Lower leg skin (tissue), 4 donors: ENCODE results near the gene HK1. TPM values are rescaled to one million over a fixed set of nuclear protein-coding genes. Genes with fewer than 3 reads are reported as not detected.

ENCODE experiments used
- DNase-seq, 2 donors: peaks; one replicate each; pipeline ENCODE4 v3.0.0-alpha.2; 2019; ENCODE audit warnings: low spot score in 2 of 2
- H3K4me3 ChIP-seq: fragments of 200-600 bp; sonication (generic); 2 replicates; pipeline ENCODE4 v1.5.1; 2017; ENCODE audit warnings: mild to moderate bottlenecking, low read depth; ENCODE audit not compliant: poor library complexity, severe bottlenecking
- CTCF ChIP-seq, 3 donors: fragments of 450-650 bp; IDR thresholded peaks; one replicate each; pipeline ENCODE4 v1.5.1; 2016; ENCODE audit warnings: antibody characterized with exemption in 3 of 3, mild to moderate bottlenecking in 3 of 3, moderate library complexity in 2 of 3
- POLR2A ChIP-seq, 2 donors: fragments of 450-650 bp; IDR thresholded peaks; one replicate each; pipeline ENCODE4 v1.6.1; 2016 to 2017; ENCODE audit warnings: antibody characterized with exemption in 2 of 2, mild to moderate bottlenecking in 1 of 2, moderate library complexity in 1 of 2
- WGBS, 2 donors: methylation state at CpG; one replicate each; pipeline ENCODE4 v1.1.5; 2018; 5-methylcytosine and 5-hydroxymethylcytosine counted together
- intact Hi-C: fragments of 100-400 bp; cut with DNase I; formaldehyde crosslinking; loops from one replicate; pipeline ENCODE4 v1.15.0; 2023; ENCODE audit warnings: low total_unique reads
- total RNA-seq, 4 donors: library from RNA; depleted of rRNA; stranded (reverse); fragments of >200 nt; gene quantifications; one replicate each; pipeline ENCODE4 v1.1.0, GENCODE V29; 2016

HK1 gene
- total RNA-seq, 4 donors from 2014 or later: 117 to 162 (median 158) TPM

DNA sequence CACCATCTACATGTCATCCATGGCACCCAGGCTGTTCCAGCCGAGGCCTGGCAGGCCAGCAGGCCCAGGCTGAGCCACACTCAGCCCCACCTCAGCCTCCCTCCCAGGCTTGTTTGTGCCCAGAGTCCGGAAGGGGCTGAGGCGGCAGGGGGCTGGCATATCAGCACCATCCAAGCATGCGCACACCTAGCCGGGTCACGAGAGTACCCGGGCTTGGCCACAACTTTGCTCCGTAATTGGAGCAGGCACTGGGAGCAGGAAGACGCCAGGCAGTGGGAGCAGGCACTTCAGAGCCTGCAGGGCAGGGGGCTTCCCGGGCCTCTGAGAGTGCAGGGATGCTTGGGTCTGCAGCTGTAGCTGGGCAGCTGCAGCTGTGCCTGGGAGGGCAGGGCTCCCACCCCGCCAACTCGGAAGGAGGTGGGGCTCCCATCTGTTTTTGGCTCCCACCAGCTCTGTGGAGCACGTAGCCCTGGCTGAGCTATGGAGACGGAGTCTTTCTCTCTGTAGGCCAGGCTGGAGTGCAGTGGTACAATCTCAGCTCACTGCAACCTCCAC is 157.7 kb downstream of the HK1 start:
- intact Hi-C loops: no loop called here
- DNase-seq: peak in 1 of 2 donors; percentile 80
- H3K4me3 ChIP-seq: no peak overlapping the region
- TF ChIP-seq POLR2A (IDR thresholded peaks at IDR 0.05): no peak
- no peak for TF ChIP-seq CTCF (IDR thresholded peaks at IDR 0.05)
- WGBS, 2 donors: 89 to 94% methylated on average over 12 to 14 of the region's 14 CpGs

GRCh38 chr10:69437321-69438259 is 159.3 kb downstream of the HK1 start:
- intact Hi-C loops: no loop called here
- peak in 1 of 2 donors; percentile 75 for DNase-seq
- WGBS, 2 donors: 79 to 83% methylated on average over 13 of the region's 13 CpGs
- TF ChIP-seq CTCF (IDR thresholded peaks at IDR 0.05) (no peak), POLR2A (IDR thresholded peaks at IDR 0.05) (no peak)
- no peak overlapping the region for H3K4me3 ChIP-seq

DNA sequence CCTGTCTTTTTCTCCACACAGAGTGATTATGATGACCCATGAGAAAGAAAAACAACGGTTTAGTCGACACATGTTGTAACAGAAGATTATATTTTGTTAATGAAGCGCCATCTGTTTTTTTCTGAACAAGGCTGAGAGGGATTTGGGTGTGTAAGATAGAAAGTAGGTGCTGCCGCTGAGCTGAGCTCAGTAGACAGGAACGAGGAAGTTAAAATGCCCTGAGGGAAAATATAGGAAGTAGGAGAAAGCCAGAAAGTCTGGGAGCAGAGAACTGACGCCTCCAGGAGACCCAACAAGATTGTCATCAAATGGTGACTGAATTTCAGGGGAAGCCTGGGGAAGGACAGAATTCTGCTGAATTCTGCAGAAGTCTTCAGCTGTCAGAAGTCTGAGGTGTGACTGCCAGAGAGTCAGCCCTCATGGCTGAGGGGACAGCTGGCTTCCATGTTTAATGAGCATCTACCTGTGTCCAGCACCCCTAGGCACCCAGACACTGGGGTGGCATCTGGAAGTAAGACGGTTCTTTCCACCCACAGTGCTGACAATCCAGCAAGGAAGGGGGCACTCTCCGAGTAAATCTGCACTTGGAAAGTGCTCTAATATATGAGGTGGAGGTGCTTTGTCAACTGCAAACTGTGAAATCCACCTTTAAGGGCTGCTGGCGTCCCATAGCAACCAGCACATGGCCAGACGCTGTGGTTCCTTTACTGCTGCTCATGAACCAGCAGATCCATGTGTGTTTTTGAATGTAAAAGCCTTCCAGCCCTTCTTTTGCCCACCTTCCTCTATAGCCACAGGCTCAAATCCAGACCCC is 160.4 kb downstream of the HK1 start:
- TF ChIP-seq CTCF (IDR thresholded peaks at IDR 0.05): no peak
- TF ChIP-seq POLR2A (IDR thresholded peaks at IDR 0.05): no peak
- 14 to 15% methylated on average over 10 of the region's 10 CpGs for WGBS, 2 donors
- peak in 1 of 2 donors; percentile 70 for DNase-seq
- intact Hi-C loops: no loop called here
- no peak overlapping the region for H3K4me3 ChIP-seq

GRCh38 chr10:69439350-69439739 is 161.0 kb downstream of the HK1 start:
- intact Hi-C loops: no loop called here
- TF ChIP-seq CTCF (IDR thresholded peaks at IDR 0.05) (no peak), POLR2A (IDR thresholded peaks at IDR 0.05) (no peak)
- H3K4me3 ChIP-seq: no peak overlapping the region
- 12 to 15% methylated on average over 2 to 5 of the region's 5 CpGs for WGBS, 2 donors
- peak; percentile 63 to 86 for DNase-seq

GRCh38 chr10:69439813-69440506 is 161.7 kb downstream of the HK1 start:
- WGBS, 2 donors: 32 to 36% methylated on average over 5 of the region's 5 CpGs
- H3K4me3 ChIP-seq: no peak overlapping the region
- intact Hi-C loops: no loop called here
- DNase-seq: peak in 1 of 2 donors; percentile 77
- TF ChIP-seq CTCF (IDR thresholded peaks at IDR 0.05) (no peak), POLR2A (IDR thresholded peaks at IDR 0.05) (no peak)
